IMR-90 (cell line): Measurements from ENCODE around the gene CP. TPM values are rescaled to one million over a fixed set of nuclear protein-coding genes. Genes with fewer than 3 reads are reported as not detected.

Source experiments
- ATAC-seq: fragments of 200-7000 bp; cut with Tn5 transposase; 2 replicates; pipeline ENCODE4 v1.9.1; 2020; ENCODE audit warnings: low read depth, mild to moderate bottlenecking, moderate library complexity
- BruUV-seq: library from RNA; stranded (reverse); fragments of 400-500 nt; replicated peaks from 2 replicates; lab custom pipeline; 2021; lab: Mats Ljungman, UMichigan
- CTCF ChIA-PET: fragments of 300-600 bp; formaldehyde crosslinking; extraction: SDS; loops from one replicate; lab custom pipeline; 2021; ENCODE audit warnings: antibody characterized with exemption; lab: Yijun Ruan, JAX
- POLR2A ChIA-PET: fragments of 300-600 bp; sonication (Branson Sonifier 250); formaldehyde crosslinking; loops from one replicate; lab custom pipeline; 2022; ENCODE audit warnings: antibody characterized with exemption; ENCODE audit not compliant: unreplicated experiment; lab: Charles Lee
- DNase-seq: peaks from one replicate; pipeline ENCODE4 v3.0.0; 2013
- H2AFZ ChIP-seq: replicated peaks from 2 replicates; pipeline ENCODE3; 2013; ENCODE audit warnings: low read length, mild to moderate bottlenecking; ENCODE audit not compliant: poor library complexity
- H2AK5ac ChIP-seq: 2 replicates; pipeline ENCODE4 v1.6.1; 2013; ENCODE audit warnings: low read depth, low read length, inconsistent platforms
- H2AK9ac ChIP-seq: replicated peaks from 2 replicates; pipeline ENCODE3; 2013; ENCODE audit warnings: mild to moderate bottlenecking, low read depth, low read length, moderate library complexity; ENCODE audit not compliant: poor library complexity
- H2BK120ac ChIP-seq: 2 replicates; pipeline ENCODE4 v1.6.1; 2013; ENCODE audit warnings: low read depth, low read length, inconsistent platforms
- H2BK15ac ChIP-seq: 3 replicates; pipeline ENCODE4 v1.6.1; 2013; ENCODE audit warnings: low read depth, low read length, inconsistent platforms
- H2BK20ac ChIP-seq: 2 replicates; pipeline ENCODE4 v1.6.1; 2013; ENCODE audit warnings: low read depth, mild to moderate bottlenecking, inconsistent platforms, low read length, moderate library complexity
- H2BK5ac ChIP-seq: 2 replicates; pipeline ENCODE4 v1.6.1; 2013; ENCODE audit warnings: mild to moderate bottlenecking, low read depth, low read length, inconsistent platforms; ENCODE audit not compliant: poor library complexity, severe bottlenecking
- H3K14ac ChIP-seq: replicated peaks from 2 replicates; pipeline ENCODE4 v1.6.1; 2013; ENCODE audit warnings: low read depth, low read length, inconsistent platforms
- H3K18ac ChIP-seq: 2 replicates; pipeline ENCODE4 v1.6.1; 2013; ENCODE audit warnings: low read depth, low read length, control low read depth
- H3K23ac ChIP-seq: 2 replicates; pipeline ENCODE4 v1.6.1; 2013; ENCODE audit warnings: low read depth, low read length, inconsistent platforms
- H3K27ac ChIP-seq: 2 replicates; pipeline ENCODE4 v1.5.1; 2013; ENCODE audit warnings: mild to moderate bottlenecking, control low read depth, low read length; ENCODE audit not compliant: insufficient read depth
- H3K27me3 ChIP-seq: 2 replicates; pipeline ENCODE4 v1.6.1; 2013; ENCODE audit warnings: low read length; ENCODE audit not compliant: control insufficient read depth, insufficient read depth
- H3K36me3 ChIP-seq: 2 replicates; pipeline ENCODE4 v1.6.1; 2013; ENCODE audit warnings: low read length, mixed read lengths; ENCODE audit not compliant: control insufficient read depth, insufficient read depth
- H3K4ac ChIP-seq: 2 replicates; pipeline ENCODE4 v1.6.1; 2013; ENCODE audit warnings: low read depth, low read length, inconsistent platforms
- H3K4me1 ChIP-seq: 2 replicates; pipeline ENCODE4 v1.6.1; 2013; ENCODE audit warnings: low read length, mixed read lengths; ENCODE audit not compliant: control insufficient read depth, insufficient read depth
- H3K4me2 ChIP-seq: 2 replicates; pipeline ENCODE4 v1.6.1; 2013; ENCODE audit warnings: low read depth, mild to moderate bottlenecking, control low read depth, low read length, moderate library complexity
- H3K4me3 ChIP-seq: 2 replicates; pipeline ENCODE4 v1.5.1; 2013; ENCODE audit warnings: low read depth, mild to moderate bottlenecking, control low read depth, low read length, moderate library complexity; ENCODE audit not compliant: insufficient read depth
- H3K56ac ChIP-seq: 2 replicates; pipeline ENCODE4 v1.6.1; 2013; ENCODE audit warnings: low read length, inconsistent platforms; ENCODE audit not compliant: insufficient read depth; ENCODE audit errors: extremely low read depth
- H3K79me1 ChIP-seq, 2 experiments: 2 replicates each; pipeline ENCODE4 v1.6.1; 2013; ENCODE audit warnings: low read length in 2 of 2, inconsistent platforms in 1 of 2, low read depth in 1 of 2
- H3K9ac ChIP-seq: 2 replicates; pipeline ENCODE4 v1.6.1; 2013; ENCODE audit warnings: low read depth, low read length, control low read depth
- H3K9me1 ChIP-seq: 2 replicates; pipeline ENCODE4 v1.6.1; 2013; ENCODE audit warnings: low read length, inconsistent platforms; ENCODE audit not compliant: insufficient read depth
- H3K9me3 ChIP-seq: 2 replicates; pipeline ENCODE4 v1.6.1; 2013; ENCODE audit warnings: low read length; ENCODE audit not compliant: control insufficient read depth, insufficient read depth
- H4K20me1 ChIP-seq: 2 replicates; pipeline ENCODE4 v1.6.1; 2013; ENCODE audit warnings: low read length, inconsistent platforms; ENCODE audit not compliant: insufficient read depth
- H4K5ac ChIP-seq: 2 replicates; pipeline ENCODE4 v1.6.1; 2013; ENCODE audit warnings: mild to moderate bottlenecking, low read depth, low read length, control low read depth
- H4K8ac ChIP-seq, 2 experiments: 2 replicates each; pipeline ENCODE4 v1.6.1; 2013; ENCODE audit warnings: low read depth in 2 of 2, low read length in 2 of 2, control low read depth in 1 of 2, inconsistent platforms in 1 of 2
- H4K91ac ChIP-seq: 2 replicates; pipeline ENCODE4 v1.6.1; 2013; ENCODE audit warnings: low read depth, low read length, inconsistent platforms; ENCODE audit not compliant: insufficient read depth
- BHLHE40 ChIP-seq: fragments of 150-350 bp; IDR thresholded peaks from 2 replicates; pipeline ENCODE4 v1.6.1; 2016; ENCODE audit warnings: mild to moderate bottlenecking, low read depth, low read length
- CHD1 ChIP-seq: IDR thresholded peaks from 2 replicates; pipeline ENCODE4 v1.6.1; 2012; ENCODE audit warnings: low read depth, low read length, improper control_type of control experiment
- FOS ChIP-seq: fragments of 150-350 bp; IDR thresholded peaks from 2 replicates; pipeline ENCODE4 v1.6.1; 2016; ENCODE audit warnings: low read depth, low read length
- MAFK ChIP-seq: IDR thresholded peaks from 2 replicates; pipeline ENCODE4 v1.6.1; 2012; ENCODE audit warnings: low read depth, low read length, improper control_type of control experiment
- MXI1 ChIP-seq: IDR thresholded peaks from 2 replicates; pipeline ENCODE4 v1.6.1; 2012; ENCODE audit warnings: low read depth, mild to moderate bottlenecking, low read length, moderate library complexity, borderline replicate concordance
- NFE2L2 ChIP-seq: fragments of 150-350 bp; IDR thresholded peaks from 2 replicates; pipeline ENCODE4 v1.6.1; 2016; ENCODE audit warnings: low read depth, mild to moderate bottlenecking, low read length
- RAD21 ChIP-seq: IDR thresholded peaks from 2 replicates; pipeline ENCODE4 v1.6.1; 2012; ENCODE audit warnings: low read length, improper control_type of control experiment
- RFX5 ChIP-seq: IDR thresholded peaks from 2 replicates; pipeline ENCODE4 v1.8.0; 2012; ENCODE audit warnings: low read depth, mild to moderate bottlenecking, low read length, moderate library complexity
- WGBS, 2 experiments: methylation state at CpG; one replicate each; pipeline versions ENCODE4 v1.1.5 to v1.1.7; 2013; ENCODE audit warnings: missing lambda C conversion rate in 2 of 2; ENCODE audit not compliant: insufficient read length in 1 of 2; ENCODE audit errors: extremely low coverage in 2 of 2; 5-methylcytosine and 5-hydroxymethylcytosine counted together
- dilution Hi-C: fragments of 300-500 bp; cut with HindIII; formaldehyde crosslinking; loops from one replicate; pipeline ENCODE4 v1.14.3; 2018; ENCODE audit warnings: low sequenced_read_pairs; ENCODE audit not compliant: unreplicated experiment
- in situ Hi-C: fragments of 300-500 bp; cut with MboI; formaldehyde crosslinking; loops from 3 replicates; pipeline ENCODE4 v1.14.3; 2019; ENCODE audit warnings: low sequenced_read_pairs, inconsistent platforms, mixed read lengths
- intact Hi-C: fragments of 100-400 bp; cut with micrococcal nuclease; formaldehyde crosslinking; loops from 2 replicates; pipeline ENCODE4 v1.10.0; 2022
- polyA plus RNA-seq, 3 experiments: library from polyadenylated mRNA; depleted of rRNA; stranded (reverse); fragments of >200 nt; gene quantifications; 2 replicates each; pipeline ENCODE4 v1.2.3, GENCODE V29; 2012; ENCODE audit warnings: low replicate concordance in 1 of 3
- total RNA-seq: library from RNA; depleted of rRNA; stranded (reverse); fragments of >200 nt; gene quantifications from 2 replicates; pipeline ENCODE4 v1.2.3, GENCODE V29; 2012
- TF ChIP-seq, protein P1 (sequence below): conservative IDR thresholded peaks from 2 replicates; pipeline ENCODE4 v1.5.1; 2012; ENCODE audit warnings: mild to moderate bottlenecking, low read depth, low read length, improper control_type of control experiment

Gene CP
- total and polyA plus RNA-seq, 2 of the 4 experiments (the other 2 are of a cell fraction): not detected

GRCh38 chr3:149269687-149270086 is 48.1 kb upstream of the CP start:
- Histone ChIP-seq H3K9ac (no peak overlapping the region), H3K23ac (no peak overlapping the region), H3K14ac (no peak overlapping the region), H3K18ac (no peak overlapping the region), H3K4ac (no peak overlapping the region), H3K27ac (no peak overlapping the region), H2AFZ (no peak overlapping the region), H2BK20ac (no peak overlapping the region), H3K4me2 (no peak overlapping the region), H2AK5ac (peak overlapping the region; percentile 78; the same call in 1 of the 2 replicates), H4K5ac (no peak overlapping the region), H2BK120ac (no peak overlapping the region; the same call in 1 of the 2 replicates), H3K4me1 (no peaks in the 10 kb centered on the region), H2BK5ac (no peak overlapping the region), H3K4me3 (no peak overlapping the region), H3K36me3 (no peaks in the 10 kb centered on the region), H3K9me1 (no peaks in the 10 kb centered on the region), H4K91ac (no peak overlapping the region; the same call in 1 of the 2 replicates), H3K9me3 (no peaks in the 10 kb centered on the region), H3K79me1 (no peaks in the 10 kb centered on the region), H2BK15ac (peak overlapping the region; percentile 20; the same call in 1 of the 3 replicates), H3K56ac (no peak overlapping the region), H2AK9ac (no peak overlapping the region), H4K8ac (no peak overlapping the region), H3K27me3 (no peaks in the 10 kb centered on the region), H4K20me1 (no peaks in the 10 kb centered on the region)
- DNase-seq (no peak), ATAC-seq (no peak)
- WGBS, 2 experiments: no CpG with 5 or more reads among the region's 7 CpGs
- BruUV-seq: no TSS peak
- dilution Hi-C loops (no loop called here), intact Hi-C loops (no loop called here), in situ Hi-C loops (loop anchor here (5.0 kb wide), 2 partner anchors 152 to 312 kb away; no protein-coding TSS in a partner anchor)
- POLR2A ChIA-PET: no interaction called here
- CTCF ChIA-PET: no interaction called here
- TF ChIP-seq BHLHE40 (no peak), NFE2L2 (no peak), FOS (no peak), CHD1 (no peak), MAFK (no peak), MXI1 (no peak), RFX5 (no peak), RAD21 (no peak)
- TF ChIP-seq, protein P1, sequence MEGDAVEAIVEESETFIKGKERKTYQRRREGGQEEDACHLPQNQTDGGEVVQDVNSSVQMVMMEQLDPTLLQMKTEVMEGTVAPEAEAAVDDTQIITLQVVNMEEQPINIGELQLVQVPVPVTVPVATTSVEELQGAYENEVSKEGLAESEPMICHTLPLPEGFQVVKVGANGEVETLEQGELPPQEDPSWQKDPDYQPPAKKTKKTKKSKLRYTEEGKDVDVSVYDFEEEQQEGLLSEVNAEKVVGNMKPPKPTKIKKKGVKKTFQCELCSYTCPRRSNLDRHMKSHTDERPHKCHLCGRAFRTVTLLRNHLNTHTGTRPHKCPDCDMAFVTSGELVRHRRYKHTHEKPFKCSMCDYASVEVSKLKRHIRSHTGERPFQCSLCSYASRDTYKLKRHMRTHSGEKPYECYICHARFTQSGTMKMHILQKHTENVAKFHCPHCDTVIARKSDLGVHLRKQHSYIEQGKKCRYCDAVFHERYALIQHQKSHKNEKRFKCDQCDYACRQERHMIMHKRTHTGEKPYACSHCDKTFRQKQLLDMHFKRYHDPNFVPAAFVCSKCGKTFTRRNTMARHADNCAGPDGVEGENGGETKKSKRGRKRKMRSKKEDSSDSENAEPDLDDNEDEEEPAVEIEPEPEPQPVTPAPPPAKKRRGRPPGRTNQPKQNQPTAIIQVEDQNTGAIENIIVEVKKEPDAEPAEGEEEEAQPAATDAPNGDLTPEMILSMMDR: no peak
